Neutrophil (primary cell): Measurements from ENCODE around the gene GRIK4.
"Not testable (repeated sequence)": the region's sequence is repeated elsewhere in the genome, so short reads cannot be mapped to it uniquely, and the experiment has no call there.

Experiments
- H3K27ac ChIP-seq: fragments of 200-600 bp; sonication (generic); 2 replicates; pipeline ENCODE4 v1.5.1; 2016; ENCODE audit warnings: mild to moderate bottlenecking, moderate library complexity
- H3K27me3 ChIP-seq: fragments of 200-600 bp; sonication (generic); 2 replicates; pipeline ENCODE4 v1.6.0; 2016; ENCODE audit warnings: mild to moderate bottlenecking
- H3K36me3 ChIP-seq: fragments of 200-600 bp; sonication (generic); 2 replicates; pipeline ENCODE4 v1.5.1; 2017
- H3K4me1 ChIP-seq, 2 experiments: fragments of 200-600 bp in 1 of 2; sonication (generic) in 1 of 2; 1 replicate in 1 of 2; 2 replicates in 1 of 2; pipeline versions ENCODE4 v1.5.1 to v1.6.1; 2013 to 2016; ENCODE audit warnings: low read depth in 1 of 2, low read length in 1 of 2, mild to moderate bottlenecking in 1 of 2, moderate library complexity in 1 of 2; ENCODE audit not compliant: control insufficient read depth in 1 of 2, insufficient read depth in 1 of 2
- H3K4me3 ChIP-seq, 2 experiments: fragments of 200-600 bp in 1 of 2; sonication (generic) in 1 of 2; 1 replicate in 1 of 2; 2 replicates in 1 of 2; pipeline ENCODE4 v1.5.1; 2013 to 2016; ENCODE audit warnings: low read depth in 1 of 2, low read length in 1 of 2, mild to moderate bottlenecking in 1 of 2, moderate library complexity in 1 of 2
- H3K9me3 ChIP-seq: fragments of 200-600 bp; sonication (generic); 2 replicates; pipeline ENCODE4 v1.5.1; 2016
- TF ChIP-seq, protein P1 (sequence below): fragments of 200-600 bp; sonication (generic); IDR thresholded peaks from 2 replicates; pipeline ENCODE4 v1.5.1; 2016; ENCODE audit warnings: antibody characterized with exemption

The GRIK4 gene

DNA sequence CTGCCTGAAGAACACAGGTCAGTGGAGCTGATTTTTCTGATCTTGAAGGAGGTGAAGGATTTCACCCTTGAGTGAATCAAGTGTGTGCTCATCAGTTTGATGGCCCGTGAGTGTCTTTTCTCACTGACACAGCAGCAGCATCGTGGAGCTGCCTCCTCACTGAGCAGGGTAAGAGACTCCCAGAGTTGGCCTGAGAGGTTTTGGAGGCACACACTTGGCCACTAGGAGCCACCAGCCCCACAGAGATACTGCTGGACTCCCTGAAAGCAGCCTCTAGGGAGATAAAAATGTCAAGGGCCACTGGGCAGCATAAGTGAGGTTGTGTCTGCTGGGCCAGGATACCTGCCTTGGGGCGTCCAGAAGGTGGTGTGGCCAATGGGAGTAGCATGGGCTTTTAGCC, 245.4 kb downstream of the GRIK4 start:
- TF ChIP-seq, protein P1, sequence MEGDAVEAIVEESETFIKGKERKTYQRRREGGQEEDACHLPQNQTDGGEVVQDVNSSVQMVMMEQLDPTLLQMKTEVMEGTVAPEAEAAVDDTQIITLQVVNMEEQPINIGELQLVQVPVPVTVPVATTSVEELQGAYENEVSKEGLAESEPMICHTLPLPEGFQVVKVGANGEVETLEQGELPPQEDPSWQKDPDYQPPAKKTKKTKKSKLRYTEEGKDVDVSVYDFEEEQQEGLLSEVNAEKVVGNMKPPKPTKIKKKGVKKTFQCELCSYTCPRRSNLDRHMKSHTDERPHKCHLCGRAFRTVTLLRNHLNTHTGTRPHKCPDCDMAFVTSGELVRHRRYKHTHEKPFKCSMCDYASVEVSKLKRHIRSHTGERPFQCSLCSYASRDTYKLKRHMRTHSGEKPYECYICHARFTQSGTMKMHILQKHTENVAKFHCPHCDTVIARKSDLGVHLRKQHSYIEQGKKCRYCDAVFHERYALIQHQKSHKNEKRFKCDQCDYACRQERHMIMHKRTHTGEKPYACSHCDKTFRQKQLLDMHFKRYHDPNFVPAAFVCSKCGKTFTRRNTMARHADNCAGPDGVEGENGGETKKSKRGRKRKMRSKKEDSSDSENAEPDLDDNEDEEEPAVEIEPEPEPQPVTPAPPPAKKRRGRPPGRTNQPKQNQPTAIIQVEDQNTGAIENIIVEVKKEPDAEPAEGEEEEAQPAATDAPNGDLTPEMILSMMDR = no peak
- no peaks in the 10 kb centered on the region for H3K4me1 ChIP-seq
- H3K9me3 ChIP-seq = no peaks in the 10 kb centered on the region
- H3K27me3 ChIP-seq = no peaks in the 10 kb centered on the region
- no peaks in the 10 kb centered on the region for H3K36me3 ChIP-seq
- H3K4me3 ChIP-seq = no peak overlapping the region
- H3K27ac ChIP-seq = no peak overlapping the region

DNA sequence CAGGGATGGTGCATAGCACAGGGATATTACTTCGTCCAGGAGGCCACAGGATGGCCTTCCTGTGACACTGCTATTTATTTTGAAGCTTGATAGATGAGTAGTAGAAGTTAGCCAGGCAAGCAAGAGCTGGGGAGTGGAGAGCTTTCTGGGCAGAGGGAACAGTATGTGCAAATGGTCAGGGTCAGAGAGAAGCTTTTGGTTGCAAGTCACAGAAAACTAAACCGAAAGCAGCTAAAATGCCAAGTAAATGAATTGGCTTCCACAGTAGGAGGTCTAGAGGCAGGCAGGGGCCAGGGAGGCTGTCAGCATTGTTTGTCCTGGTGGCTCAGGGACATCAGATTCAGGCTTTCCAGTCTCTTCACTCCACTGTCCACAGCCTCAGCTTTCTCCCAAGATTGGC, 247.5 kb downstream of the GRIK4 start:
- TF ChIP-seq, protein P1 = no peak

DNA sequence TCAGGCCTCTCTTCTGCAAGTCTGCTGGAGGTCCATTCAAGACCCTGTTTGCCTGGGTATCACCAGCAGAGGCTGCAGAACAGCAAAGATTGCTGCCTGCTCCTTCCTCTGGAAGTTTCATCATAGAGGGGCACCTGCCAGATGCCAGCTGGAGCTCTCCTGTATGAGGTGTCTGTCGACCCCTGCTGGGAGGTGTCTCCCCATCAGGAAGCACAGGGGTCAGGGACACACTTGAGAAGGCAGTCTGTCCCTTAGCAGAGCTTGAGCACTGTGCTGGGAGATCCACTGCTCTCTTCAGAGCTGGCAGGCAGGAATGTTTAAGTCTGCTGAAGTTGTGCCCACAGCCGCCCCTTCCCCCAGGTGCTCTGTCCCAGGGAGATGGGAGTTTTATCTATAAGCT, 254.2 kb downstream of the GRIK4 start:
- H3K27me3 ChIP-seq, H3K36me3 ChIP-seq, H3K27ac ChIP-seq, H3K9me3 ChIP-seq, H3K4me3 ChIP-seq, H3K4me1 ChIP-seq: not testable (repeated sequence)

More for the DNA sequence above, 247.5 kb downstream of the GRIK4 start:
- no peaks in the 10 kb centered on the region for H3K36me3 ChIP-seq
- no peaks in the 10 kb centered on the region for H3K9me3 ChIP-seq
- no peaks in the 10 kb centered on the region for H3K27me3 ChIP-seq
- no peak overlapping the region for H3K27ac ChIP-seq
- H3K4me3 ChIP-seq = no peak overlapping the region
- H3K4me1 ChIP-seq = no peaks in the 10 kb centered on the region

DNA sequence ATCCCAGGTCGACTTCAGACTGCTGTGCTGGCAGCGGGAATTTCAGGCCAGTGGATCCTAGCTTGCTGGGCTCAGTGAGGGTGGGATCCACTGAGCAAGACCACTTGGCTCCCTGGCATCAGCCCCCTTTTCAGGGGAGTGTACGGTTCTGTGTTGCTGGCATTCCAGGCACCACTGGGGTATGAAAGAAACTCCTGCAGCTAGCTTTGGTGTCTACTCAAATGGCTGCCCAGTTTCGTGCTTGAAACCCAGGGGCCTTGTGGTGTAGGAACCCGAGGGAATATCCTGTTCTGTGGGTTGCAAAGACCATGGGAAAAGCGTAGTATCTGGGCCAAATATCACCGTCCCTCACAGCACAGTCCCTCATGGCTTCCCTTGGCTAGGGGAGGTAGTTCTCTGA, 254.8 kb downstream of the GRIK4 start:
- no peaks in the 10 kb centered on the region for H3K9me3 ChIP-seq
- H3K36me3 ChIP-seq = no peaks in the 10 kb centered on the region
- TF ChIP-seq, protein P1 = no peak
- H3K4me3 ChIP-seq = no peak overlapping the region
- H3K4me1 ChIP-seq = no peaks in the 10 kb centered on the region
- no peaks in the 10 kb centered on the region for H3K27me3 ChIP-seq
- no peak overlapping the region for H3K27ac ChIP-seq

DNA sequence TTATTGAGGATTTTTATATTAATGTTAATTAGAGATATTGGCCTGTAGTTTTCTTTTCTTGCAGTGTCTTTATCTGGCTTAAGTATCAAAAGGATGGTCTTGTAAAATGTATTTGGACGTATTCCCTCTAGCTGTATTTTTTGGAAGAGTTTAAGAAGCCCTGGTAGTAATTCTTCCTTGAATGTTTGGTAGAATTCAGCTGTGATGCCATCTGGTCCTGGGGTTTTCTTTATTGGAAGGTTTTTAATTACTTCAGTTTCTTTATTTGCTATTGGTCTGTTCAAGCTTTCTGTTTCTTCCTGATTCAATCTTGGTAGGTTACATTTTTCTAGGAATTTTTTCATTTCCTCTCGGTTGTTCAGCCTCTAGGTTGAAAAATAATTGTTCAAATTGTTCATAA, 257.4 kb downstream of the GRIK4 start:
- Histone ChIP-seq H3K4me1 (no peaks in the 10 kb centered on the region), H3K9me3 (no peaks in the 10 kb centered on the region)
- TF ChIP-seq, protein P1 = no peak

DNA sequence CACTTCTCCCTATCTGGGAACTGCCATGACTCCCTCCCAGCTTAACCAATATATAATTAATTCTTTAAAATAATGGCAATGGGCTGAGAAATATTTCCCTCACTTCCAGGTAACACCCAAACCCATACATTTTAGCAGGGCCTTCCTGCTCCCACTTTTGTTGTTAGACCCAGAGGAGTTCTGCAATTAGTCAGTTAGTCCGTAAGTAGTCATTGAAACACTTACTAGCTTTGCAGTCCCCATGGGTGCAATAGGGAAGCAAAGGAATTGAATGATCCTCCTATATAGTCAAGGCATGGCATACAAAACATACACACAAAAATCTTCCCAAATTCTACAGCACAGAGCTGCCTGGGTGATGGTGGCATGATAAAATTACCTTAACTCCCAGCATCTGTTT, 258.4 kb downstream of the GRIK4 start:
- no peak overlapping the region for H3K4me3 ChIP-seq
- H3K4me1 ChIP-seq = no peaks in the 10 kb centered on the region
- H3K36me3 ChIP-seq = no peaks in the 10 kb centered on the region
- TF ChIP-seq, protein P1 = no peak
- no peak overlapping the region for H3K27ac ChIP-seq
- H3K9me3 ChIP-seq = no peaks in the 10 kb centered on the region
- no peaks in the 10 kb centered on the region for H3K27me3 ChIP-seq

More for the DNA sequence above, 257.4 kb downstream of the GRIK4 start:
- Histone ChIP-seq H3K27me3 (no peaks in the 10 kb centered on the region), H3K36me3 (no peaks in the 10 kb centered on the region), H3K4me3 (no peak overlapping the region), H3K27ac (no peak overlapping the region)
